ENCODE measurements around the gene SIGLEC5.

- TF ChIP-seq CTCF (IDR thresholded peaks at IDR 0.05) (no peak), POLR2A (IDR thresholded peaks at IDR 0.05) (no peak)
Observed at GRCh38 chr19:51639916-51640315, 9.7 kb upstream of the SIGLEC5 start.

All from uterus (tissue), 2 donors.